GM12878 (cell line): Measurements from ENCODE around the gene RAD51. TPM values are rescaled to one million over a fixed set of nuclear protein-coding genes. Genes with fewer than 3 reads are reported as not detected.

Experiments
- ATAC-seq: fragments of 200-7000 bp; cut with Tn5 transposase; 3 replicates; pipeline ENCODE4 v1.9.1; 2020; ENCODE audit warnings: mild to moderate bottlenecking, moderate library complexity
- BruUV-seq: library from RNA; stranded (reverse); fragments of 400-500 nt; replicated peaks from 2 replicates; lab custom pipeline; 2021; lab: Mats Ljungman, UMichigan
- CTCF ChIA-PET: fragments of 300-600 bp; sonication (Branson Sonifier 250); formaldehyde crosslinking; extraction: SDS; loops from one replicate; lab custom pipeline; 2021; ENCODE audit warnings: inconsistent platforms; lab: Yijun Ruan, JAX
- POLR2A ChIA-PET: fragments of 350-600 bp; formaldehyde crosslinking; extraction: SDS; loops from one replicate; lab custom pipeline; 2021; ENCODE audit warnings: inconsistent platforms; lab: Charles Lee
- RAD21 ChIA-PET: fragments of 300-600 bp; sonication (Branson Sonifier 250); formaldehyde crosslinking; loops from one replicate; lab custom pipeline; 2023; ENCODE audit warnings: antibody characterized with exemption; ENCODE audit not compliant: unreplicated experiment; lab: Charles Lee
- SMC1A ChIA-PET: fragments of 300-600 bp; sonication (Branson Sonifier 250); formaldehyde crosslinking; loops from one replicate; lab custom pipeline; 2023; ENCODE audit not compliant: unreplicated experiment, uncharacterized antibody; lab: Charles Lee
- DNase-seq: peaks from one replicate; pipeline ENCODE4 v3.0.0-alpha.2; 2011; ENCODE audit warnings: low read depth, low spot score
- FAIRE-seq: peaks from 3 replicates; lab custom pipeline; 2011; peaks lifted over from hg19 to GRCh38; lab: Jason Lieb, UNC
- H2AFZ ChIP-seq: 2 replicates; pipeline ENCODE4 v1.6.0; 2011; ENCODE audit warnings: low read depth, low read length, control low read depth; ENCODE audit not compliant: control insufficient read depth
- H3K27ac ChIP-seq: 2 replicates; pipeline ENCODE4 v1.5.1; 2011; ENCODE audit warnings: control low read depth; ENCODE audit not compliant: control insufficient read depth, insufficient read depth
- H3K27me3 ChIP-seq, 2 experiments: replicated peaks in 1 of 2; 2 replicates each; pipeline versions ENCODE4 v1.6.0 to v1.6.1; 2011; ENCODE audit warnings: low read length in 1 of 2; ENCODE audit not compliant: control insufficient read depth in 2 of 2, insufficient read depth in 2 of 2
- H3K36me3 ChIP-seq, 2 experiments: 2 replicates each; pipeline ENCODE4 v1.5.1; 2011; ENCODE audit warnings: low read length in 1 of 2; ENCODE audit not compliant: control insufficient read depth in 2 of 2, insufficient read depth in 2 of 2
- H3K4me1 ChIP-seq: 2 replicates; pipeline ENCODE4 v1.6.1; 2011; ENCODE audit warnings: mild to moderate bottlenecking, low read length, moderate library complexity, mixed read lengths; ENCODE audit not compliant: control insufficient read depth, insufficient read depth
- H3K4me2 ChIP-seq: 2 replicates; pipeline ENCODE4 v1.6.0; 2011; ENCODE audit warnings: control low read depth; ENCODE audit not compliant: control insufficient read depth, insufficient read depth
- H3K4me3 ChIP-seq: fragments of 200-600 bp; sonication (generic); 2 replicates; pipeline ENCODE4 v1.5.1; 2016
- H3K79me2 ChIP-seq: 2 replicates; pipeline ENCODE4 v1.6.0; 2011; ENCODE audit warnings: low read length; ENCODE audit not compliant: control insufficient read depth, insufficient read depth
- H3K9ac ChIP-seq: 2 replicates; pipeline ENCODE4 v1.8.0; 2011; ENCODE audit warnings: low read length, control low read depth, mixed read lengths; ENCODE audit not compliant: control insufficient read depth, insufficient read depth
- H3K9me3 ChIP-seq: replicated peaks from 3 replicates; pipeline ENCODE4 v1.5.1; 2011; ENCODE audit warnings: mild to moderate bottlenecking, low read length; ENCODE audit not compliant: control insufficient read depth, insufficient read depth
- H4K20me1 ChIP-seq: 2 replicates; pipeline ENCODE4 v1.6.0; 2011; ENCODE audit not compliant: control insufficient read depth, insufficient read depth
- BCL11A ChIP-seq: IDR thresholded peaks from 2 replicates; pipeline ENCODE4 v1.6.1; 2011; ENCODE audit warnings: low read depth, low read length
- CHD2 ChIP-seq: IDR thresholded peaks from 2 replicates; pipeline ENCODE4 v1.6.1; 2011; ENCODE audit warnings: low read depth, low read length, improper control_type of control experiment, borderline replicate concordance
- EED ChIP-seq: sonication (generic); IDR thresholded peaks from 2 replicates; pipeline ENCODE4 v1.6.1; 2016; ENCODE audit warnings: antibody characterized with exemption, low read depth
- EZH2 ChIP-seq: IDR thresholded peaks from 2 replicates; pipeline ENCODE4 v1.6.1; 2012; ENCODE audit warnings: low read depth, mild to moderate bottlenecking, control low read depth, inconsistent platforms, low read length, borderline replicate concordance; ENCODE audit not compliant: control insufficient read depth
- IRF4 ChIP-seq: IDR thresholded peaks from 2 replicates; pipeline ENCODE4 v1.6.1; 2011; ENCODE audit warnings: low read depth, low read length
- JUND ChIP-seq: IDR thresholded peaks from 2 replicates; pipeline ENCODE4 v1.6.1; 2012; ENCODE audit warnings: low read depth, mild to moderate bottlenecking, low read length, improper control_type of control experiment, moderate library complexity
- MEF2B ChIP-seq: fragments of 450-650 bp; IDR thresholded peaks from 2 replicates; pipeline ENCODE4 v1.6.1; 2018; ENCODE audit warnings: mild to moderate bottlenecking, moderate library complexity; ENCODE audit not compliant: partially characterized antibody, poor library complexity, severe bottlenecking
- MYC ChIP-seq: IDR thresholded peaks from 2 replicates; pipeline ENCODE4 v1.6.1; 2011; ENCODE audit warnings: mild to moderate bottlenecking, low read length, moderate library complexity, inconsistent platforms; ENCODE audit not compliant: insufficient read depth, insufficient replicate concordance, insufficient read length, severe bottlenecking
- PAX8 ChIP-seq: fragments of 450-650 bp; IDR thresholded peaks from 2 replicates; pipeline ENCODE4 v1.6.1; 2017; ENCODE audit warnings: mild to moderate bottlenecking, moderate library complexity
- POU2F2 ChIP-seq: IDR thresholded peaks from 3 replicates; pipeline ENCODE4 v1.6.1; 2011; ENCODE audit warnings: low read depth, mild to moderate bottlenecking, low read length, borderline replicate concordance
- RUNX3 ChIP-seq: IDR thresholded peaks from 2 replicates; pipeline ENCODE4 v1.6.1; 2012; ENCODE audit warnings: low read length, inconsistent platforms
- SIN3A ChIP-seq: IDR thresholded peaks from 2 replicates; pipeline ENCODE4 v1.6.1; 2012; ENCODE audit warnings: low read depth, low read length, improper control_type of control experiment
- SMAD1 ChIP-seq: fragments of 450-650 bp; IDR thresholded peaks from 2 replicates; pipeline ENCODE4 v1.6.1; 2018; ENCODE audit warnings: mild to moderate bottlenecking, low read depth; ENCODE audit not compliant: partially characterized antibody
- SMC3 ChIP-seq: IDR thresholded peaks from 2 replicates; pipeline ENCODE4 v1.6.1; 2011; ENCODE audit warnings: low read length, improper control_type of control experiment, borderline replicate concordance
- ZNF217 ChIP-seq: fragments of 450-650 bp; IDR thresholded peaks from 2 replicates; pipeline ENCODE4 v1.6.1; 2017; ENCODE audit warnings: antibody characterized with exemption, mild to moderate bottlenecking
- WGBS: methylation state at CpG from one replicate; pipeline ENCODE4 v1.1.6; 2016; ENCODE audit warnings: low lambda C conversion rate; ENCODE audit not compliant: insufficient replicate concordance, insufficient coverage; ENCODE audit errors: missing lambda C conversion rate; 5-methylcytosine and 5-hydroxymethylcytosine counted together
- in situ Hi-C: fragments of 300-500 bp; cut with MboI; formaldehyde crosslinking; loops from 9 replicates; pipeline ENCODE4 v1.14.3; 2018; ENCODE audit warnings: mixed read lengths
- intact Hi-C: fragments of 100-400 bp; cut with micrococcal nuclease; formaldehyde crosslinking; loops from one replicate; pipeline ENCODE4 v1.14.2; 2022; ENCODE audit not compliant: unreplicated experiment
- polyA plus RNA-seq, 11 experiments: library from polyadenylated mRNA; depleted of rRNA in 4 of 11; unstranded in 6 of 11; stranded (reverse) in 5 of 11; fragments of >200 nt; fragmentation: Nextera tagmentation in 4 of 11; fragmentation: Illumina TruSeq in 1 of 11; extraction: Ambion mirVana in 4 of 11; extraction: Trizol in 1 of 11; gene quantifications; 1 replicate in 1 of 11; 2 replicates in 10 of 11; pipeline versions ENCODE4 v1.2.1 to v1.2.3, GENCODE V29; 2011 to 2016; ENCODE audit warnings: inconsistent platforms in 2 of 11, missing spikeins in 2 of 11, low read depth in 1 of 11
- total RNA-seq, 4 experiments: library from RNA; depleted of rRNA in 3 of 4; stranded (reverse); fragments of >200 nt in 3 of 4; fragmentation: Illumina TruSeq in 1 of 4; extraction: Trizol in 1 of 4; gene quantifications; 2 replicates each; pipeline versions ENCODE4 v1.2.1 to v1.2.3, GENCODE V29; 2013 to 2021
- TF ChIP-seq, protein P1 (sequence below): fragments of 450-650 bp; IDR thresholded peaks from 2 replicates; pipeline ENCODE4 v1.6.1; 2016; ENCODE audit warnings: mild to moderate bottlenecking
- TF ChIP-seq, protein P2 (sequence below): IDR thresholded peaks from 2 replicates; pipeline ENCODE4 v1.6.1; 2012; ENCODE audit warnings: low read length, inconsistent platforms

RAD51 gene
- total and polyA plus RNA-seq, 10 of the 15 experiments (the other 5 are each of a cell fraction or from before 2014, with no cell fraction given): 13.1 to 55.0 (median 30.6) TPM

DNA sequence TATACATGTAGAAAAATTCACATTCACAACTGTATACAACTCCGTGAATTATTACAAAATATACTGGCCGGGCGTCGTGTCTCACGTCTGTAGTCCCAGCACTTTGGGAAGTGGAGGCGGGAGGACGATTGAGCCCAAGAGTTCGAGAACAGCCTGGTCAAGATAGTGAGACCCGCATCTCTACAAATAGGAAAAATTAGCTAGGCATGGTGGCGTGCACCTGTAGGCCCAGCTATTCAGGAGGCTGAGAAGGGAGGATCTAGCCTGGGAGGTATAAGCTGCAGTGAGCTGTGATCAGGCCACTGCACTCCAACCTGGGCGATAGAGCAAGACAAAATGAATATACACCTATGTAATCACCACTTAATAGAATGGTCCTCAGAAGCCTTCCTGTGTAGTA lies 1.3 kb downstream of the RAD51 start:
- RAD21 ChIA-PET: no interaction called here
- Histone ChIP-seq H3K36me3 (peaks cover 0 to 11% of the 10 kb centered on the region in 2 experiments; a peak in 3 of 4 replicates), H3K4me2 (peak overlapping the region; percentile 64), H3K4me1 (peaks cover 2% of the 10 kb centered on the region), H3K79me2 (peaks cover 26% of the 10 kb centered on the region), H4K20me1 (no peaks in the 10 kb centered on the region), H2AFZ (no peak overlapping the region), H3K4me3 (peak overlapping the region; percentile 96), H3K9ac (peak overlapping the region; percentile 85), H3K27ac (peak overlapping the region; percentile 86), H3K9me3 (no peaks in the 10 kb centered on the region), H3K27me3 (no peaks in the 10 kb centered on the region)
- no peak for DNase-seq
- no TSS peak for BruUV-seq
- no peak for ATAC-seq
- in situ Hi-C loops (loop anchor here (5.0 kb wide), 1 partner anchor 56 kb away; no protein-coding TSS in a partner anchor), intact Hi-C loops (loop anchor here (5.0 kb wide), 1 partner anchor 196 kb away; the partner anchor contains the start of gene VPS18)
- CTCF ChIA-PET: interaction anchor here (0.7 to 1.1 kb wide), 3 partner anchors 16 to 86 kb away, joined by 3 to 4 read pairs (median 3); no protein-coding TSS in a partner anchor
- SMC1A ChIA-PET: interaction anchor here (1.5 to 2.4 kb wide), 3 partner anchors 16 to 61 kb away, joined by 4 to 8 read pairs (median 6); no protein-coding TSS in a partner anchor
- WGBS: 65% methylated on average over 11 of the region's 11 CpGs
- TF ChIP-seq EED (no peak), IRF4 (no peak), RUNX3 (no peak), POU2F2 (no peak), EZH2 (no peak), SMAD1 (no peak), MYC (no peak), BCL11A (no peak), SIN3A (no peak), PAX8 (no peak), CHD2 (no peak), JUND (no peak), ZNF217 (no peak), SMC3 (no peak), MEF2B (no peak)
- TF ChIP-seq, protein P1, sequence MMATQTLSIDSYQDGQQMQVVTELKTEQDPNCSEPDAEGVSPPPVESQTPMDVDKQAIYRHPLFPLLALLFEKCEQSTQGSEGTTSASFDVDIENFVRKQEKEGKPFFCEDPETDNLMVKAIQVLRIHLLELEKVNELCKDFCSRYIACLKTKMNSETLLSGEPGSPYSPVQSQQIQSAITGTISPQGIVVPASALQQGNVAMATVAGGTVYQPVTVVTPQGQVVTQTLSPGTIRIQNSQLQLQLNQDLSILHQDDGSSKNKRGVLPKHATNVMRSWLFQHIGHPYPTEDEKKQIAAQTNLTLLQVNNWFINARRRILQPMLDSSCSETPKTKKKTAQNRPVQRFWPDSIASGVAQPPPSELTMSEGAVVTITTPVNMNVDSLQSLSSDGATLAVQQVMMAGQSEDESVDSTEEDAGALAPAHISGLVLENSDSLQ: no peak
- TF ChIP-seq, protein P2, sequence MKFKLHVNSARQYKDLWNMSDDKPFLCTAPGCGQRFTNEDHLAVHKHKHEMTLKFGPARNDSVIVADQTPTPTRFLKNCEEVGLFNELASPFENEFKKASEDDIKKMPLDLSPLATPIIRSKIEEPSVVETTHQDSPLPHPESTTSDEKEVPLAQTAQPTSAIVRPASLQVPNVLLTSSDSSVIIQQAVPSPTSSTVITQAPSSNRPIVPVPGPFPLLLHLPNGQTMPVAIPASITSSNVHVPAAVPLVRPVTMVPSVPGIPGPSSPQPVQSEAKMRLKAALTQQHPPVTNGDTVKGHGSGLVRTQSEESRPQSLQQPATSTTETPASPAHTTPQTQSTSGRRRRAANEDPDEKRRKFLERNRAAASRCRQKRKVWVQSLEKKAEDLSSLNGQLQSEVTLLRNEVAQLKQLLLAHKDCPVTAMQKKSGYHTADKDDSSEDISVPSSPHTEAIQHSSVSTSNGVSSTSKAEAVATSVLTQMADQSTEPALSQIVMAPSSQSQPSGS: no peak
- FAIRE-seq: no peak
- POLR2A ChIA-PET: interaction anchor here (1.0 kb wide), 1 partner anchor 13 kb away, joined by 3 read pairs; no protein-coding TSS in a partner anchor
